Coronary artery (tissue), 2 donors: ENCODE results near the gene RASD2.

Experiments
- DNase-seq: peaks from one replicate; pipeline ENCODE4 v3.0.0-alpha.2; 2017; ENCODE audit warnings: low spot score
- H3K27ac ChIP-seq, 2 donors: fragments of 200-600 bp; sonication (generic); one replicate each; pipeline ENCODE4 v1.5.1; 2016 to 2019
- H3K4me3 ChIP-seq: fragments of 200-600 bp; sonication (generic); 2 replicates; pipeline ENCODE4 v1.5.1; 2016; ENCODE audit warnings: mild to moderate bottlenecking, moderate library complexity
- CTCF ChIP-seq: fragments of 200-600 bp; sonication (generic); IDR thresholded peaks from one replicate; pipeline ENCODE4 v1.5.1; 2019; ENCODE audit warnings: antibody characterized with exemption

Gene RASD2

GRCh38 chr22:35590634-35591295 is 50.1 kb downstream of the RASD2 start:
- H3K27ac ChIP-seq = no peak overlapping the region
- no peak overlapping the region for H3K4me3 ChIP-seq
- no peak for TF ChIP-seq CTCF
- DNase-seq = no peak

DNA sequence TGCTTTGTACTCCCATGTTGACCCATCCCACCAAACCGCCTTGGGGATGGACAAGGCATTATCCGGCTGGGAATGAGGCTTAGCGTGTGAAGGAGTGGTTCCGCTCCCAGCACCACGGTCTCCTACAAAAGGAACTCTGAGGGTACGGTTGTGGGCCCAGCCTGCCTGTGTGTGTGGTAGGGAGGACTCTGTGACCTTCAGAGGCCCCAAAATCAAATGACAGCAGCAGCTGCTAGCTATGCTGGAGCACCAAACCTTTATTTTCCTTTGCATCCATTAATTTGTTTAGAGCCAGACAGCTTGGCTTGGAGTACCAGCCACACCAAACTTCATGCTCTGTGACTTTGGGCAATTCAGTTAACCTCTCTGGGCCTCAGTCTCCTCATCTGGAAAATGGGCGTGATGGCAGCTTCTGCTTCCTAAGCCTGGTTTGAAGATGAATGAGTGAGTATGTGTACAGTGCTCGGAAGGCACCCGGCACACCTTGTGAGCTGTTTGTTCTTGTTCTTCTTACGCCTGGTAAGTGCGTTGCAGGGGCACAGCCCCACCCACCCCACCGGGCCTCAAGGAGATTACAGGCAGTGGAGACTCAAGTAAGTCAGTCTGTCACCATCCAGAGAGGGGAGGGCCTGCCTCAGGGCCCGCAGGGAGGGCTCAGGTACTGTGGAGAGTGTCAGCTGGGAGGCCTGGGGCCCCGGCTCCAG is 51.2 kb downstream of the RASD2 start:
- no peak for DNase-seq
- Histone ChIP-seq H3K27ac (peak overlapping the region in 1 of 2 donors; percentile 37), H3K4me3 (no peak overlapping the region)
- no peak for TF ChIP-seq CTCF

GRCh38 chr22:35592418-35592967 is 51.9 kb downstream of the RASD2 start:
- Histone ChIP-seq H3K4me3 (no peak overlapping the region), H3K27ac (peak overlapping the region in 1 of 2 donors; percentile 37)
- TF ChIP-seq CTCF = no peak
- DNase-seq = no peak

DNA sequence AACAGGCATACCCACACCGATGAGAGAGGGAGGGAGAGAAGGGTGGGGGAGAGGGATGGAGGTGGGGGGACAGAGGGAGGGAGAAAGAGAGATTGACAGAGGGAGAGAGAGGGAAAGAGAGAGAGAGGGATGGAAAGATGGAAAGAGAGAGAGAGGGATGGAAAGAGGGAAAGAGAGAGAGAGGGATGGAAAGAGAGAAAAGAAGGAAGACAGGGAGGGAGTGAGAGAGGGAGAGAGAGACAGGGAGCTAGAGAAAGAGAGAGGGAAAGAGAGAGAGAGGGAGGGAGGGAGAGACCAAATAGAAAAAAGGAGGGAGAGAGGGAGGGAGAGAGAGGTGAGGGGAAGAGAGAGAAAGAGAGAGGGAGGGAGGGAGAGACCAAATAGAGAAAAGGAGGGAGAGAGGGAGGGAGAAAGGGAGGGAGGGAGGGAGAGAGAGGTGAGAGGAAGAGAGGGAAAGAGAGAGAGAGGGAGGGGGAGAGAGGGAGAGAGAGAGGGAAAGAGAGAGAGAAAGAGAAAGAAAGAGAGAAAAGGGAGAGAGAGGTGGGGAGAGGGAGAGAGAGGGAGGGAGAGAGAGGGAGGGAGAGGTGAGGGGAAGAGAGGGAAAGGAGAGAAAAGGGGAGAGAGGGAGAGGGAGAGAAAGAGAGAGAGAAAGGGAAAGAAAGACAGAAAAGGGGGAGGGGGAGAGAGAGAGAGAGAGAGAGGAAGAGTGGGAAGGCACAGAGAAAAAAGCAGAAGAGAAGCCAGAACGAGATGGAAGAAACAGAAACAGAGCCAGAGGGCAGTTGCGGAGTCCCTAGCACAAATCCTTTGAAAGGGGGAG is 52.6 kb downstream of the RASD2 start:
- TF ChIP-seq CTCF = no peak
- no peak overlapping the region for H3K27ac ChIP-seq
- DNase-seq = no peak
- no peak overlapping the region for H3K4me3 ChIP-seq

DNA sequence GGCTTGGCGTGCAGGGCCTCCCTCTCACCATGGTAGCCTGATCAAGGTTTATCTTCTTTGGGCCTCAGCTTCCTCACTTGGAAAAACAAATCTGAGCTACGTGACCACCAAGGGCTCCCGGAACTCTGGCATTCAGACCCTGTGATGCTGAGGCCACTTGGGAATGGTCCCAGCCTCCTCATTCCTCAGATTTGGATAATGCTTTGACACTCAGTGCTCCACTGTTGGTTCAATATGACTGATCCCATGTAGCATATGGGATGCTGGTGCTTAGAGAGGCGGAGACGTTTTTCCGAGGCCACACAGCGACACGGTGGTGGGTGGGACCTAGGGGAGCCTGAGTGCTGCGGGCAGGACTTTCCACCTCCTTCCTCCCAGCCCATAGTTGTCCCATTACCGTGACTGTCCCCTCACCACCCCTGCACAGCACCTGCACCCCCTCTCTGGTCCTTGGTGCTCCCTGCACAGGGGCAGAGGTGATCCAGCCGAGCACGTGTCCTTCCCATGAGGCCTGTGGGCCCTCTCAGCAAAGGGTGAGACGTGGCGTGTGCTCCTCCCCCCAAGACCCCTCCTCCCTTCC is 53.4 kb downstream of the RASD2 start:
- TF ChIP-seq CTCF = no peak
- DNase-seq = no peak
- Histone ChIP-seq H3K27ac (no peak overlapping the region), H3K4me3 (no peak overlapping the region)

DNA sequence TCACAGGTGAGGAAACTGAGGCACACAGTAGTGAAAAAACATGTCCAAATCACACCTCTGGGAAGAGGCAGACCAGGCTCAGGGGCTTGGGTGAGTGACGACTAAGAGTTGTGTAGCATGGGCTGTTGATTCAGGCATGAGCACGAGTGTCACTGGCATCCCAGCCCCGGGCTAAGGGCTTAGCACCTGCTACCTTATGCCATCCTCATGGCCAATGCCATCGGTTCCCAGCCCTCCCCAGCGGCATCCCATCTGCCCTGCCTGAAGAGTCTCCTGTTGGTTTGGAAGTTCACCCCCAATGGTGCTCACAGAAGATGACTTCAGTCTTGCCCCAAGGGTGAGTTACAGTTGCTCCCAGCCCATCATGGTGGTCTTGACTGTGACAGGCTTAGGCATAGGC is 54.1 kb downstream of the RASD2 start:
- no peak for TF ChIP-seq CTCF
- H3K27ac ChIP-seq = no peak overlapping the region
- no peak for DNase-seq
- no peak overlapping the region for H3K4me3 ChIP-seq
